Measurements from ENCODE around the gene CCDC92B. TPM values are rescaled to one million over a fixed set of nuclear protein-coding genes. Genes with fewer than 3 reads are reported as not detected.
A peak's percentile ranks its signal among the peaks of the same experiment; 100 is the strongest.

CCDC92B gene
- total and polyA plus RNA-seq, 9 of the 15 experiments (the other 6 are each of a cell fraction or from before 2014, with no cell fraction given), result not detected

DNA sequence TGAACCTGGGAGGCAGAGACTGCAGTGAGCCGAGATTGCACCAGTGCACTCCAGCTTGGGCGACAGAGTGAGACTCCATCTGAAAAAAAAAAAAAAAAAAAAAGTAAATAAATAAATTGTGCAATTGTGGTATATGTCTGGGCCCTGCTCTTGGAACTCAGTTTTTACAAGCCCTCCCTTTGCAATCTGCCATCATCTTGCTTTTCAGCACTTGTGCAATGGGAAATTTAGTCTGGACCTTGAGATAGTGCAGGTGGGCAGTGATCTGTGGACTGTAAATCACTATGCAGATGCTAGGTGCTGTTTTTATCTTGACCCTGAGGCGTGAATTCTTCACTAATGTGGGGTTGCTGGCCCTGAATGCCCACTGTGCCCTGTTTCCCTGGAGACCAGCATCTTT lies 40.2 kb upstream of the CCDC92B start (continued):
- TF ChIP-seq, protein P1, sequence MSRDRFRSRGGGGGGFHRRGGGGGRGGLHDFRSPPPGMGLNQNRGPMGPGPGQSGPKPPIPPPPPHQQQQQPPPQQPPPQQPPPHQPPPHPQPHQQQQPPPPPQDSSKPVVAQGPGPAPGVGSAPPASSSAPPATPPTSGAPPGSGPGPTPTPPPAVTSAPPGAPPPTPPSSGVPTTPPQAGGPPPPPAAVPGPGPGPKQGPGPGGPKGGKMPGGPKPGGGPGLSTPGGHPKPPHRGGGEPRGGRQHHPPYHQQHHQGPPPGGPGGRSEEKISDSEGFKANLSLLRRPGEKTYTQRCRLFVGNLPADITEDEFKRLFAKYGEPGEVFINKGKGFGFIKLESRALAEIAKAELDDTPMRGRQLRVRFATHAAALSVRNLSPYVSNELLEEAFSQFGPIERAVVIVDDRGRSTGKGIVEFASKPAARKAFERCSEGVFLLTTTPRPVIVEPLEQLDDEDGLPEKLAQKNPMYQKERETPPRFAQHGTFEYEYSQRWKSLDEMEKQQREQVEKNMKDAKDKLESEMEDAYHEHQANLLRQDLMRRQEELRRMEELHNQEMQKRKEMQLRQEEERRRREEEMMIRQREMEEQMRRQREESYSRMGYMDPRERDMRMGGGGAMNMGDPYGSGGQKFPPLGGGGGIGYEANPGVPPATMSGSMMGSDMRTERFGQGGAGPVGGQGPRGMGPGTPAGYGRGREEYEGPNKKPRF (IDR thresholded peaks at IDR 0.05; ENCODE audit: low read depth, low read length), result no peak
- TF ChIP-seq ZNF316 (IDR thresholded peaks at IDR 0.05) (no peak), SAP30 (IDR thresholded peaks at IDR 0.05; ENCODE audit: borderline replicate concordance, insufficient read depth, low read depth, low read length, poor library complexity, severe bottlenecking) (no peak), ZNF232 (CRISPR knock-in tag; IDR thresholded peaks at IDR 0.05) (no peak), PRPF4 (IDR thresholded peaks at IDR 0.05; ENCODE audit: insufficient read depth, low read depth, low read length, poor library complexity, severe bottlenecking) (no peak), CEBPG (CRISPR knock-in tag; IDR thresholded peaks at IDR 0.05) (no peak), CEBPG (tag; conservative IDR thresholded peaks at IDR 0.05 in 1 of 2, IDR thresholded peaks at IDR 0.05 in 1 of 2) (0 out of 4 replicates have a peak, but pooled peaks of 1 of the 2 experiments have one; percentile 10), KDM4B (IDR thresholded peaks at IDR 0.05; ENCODE audit: borderline replicate concordance in 2 of 2, low read depth in 1 of 2) (no peak)
- TF ChIP-seq, protein P2, sequence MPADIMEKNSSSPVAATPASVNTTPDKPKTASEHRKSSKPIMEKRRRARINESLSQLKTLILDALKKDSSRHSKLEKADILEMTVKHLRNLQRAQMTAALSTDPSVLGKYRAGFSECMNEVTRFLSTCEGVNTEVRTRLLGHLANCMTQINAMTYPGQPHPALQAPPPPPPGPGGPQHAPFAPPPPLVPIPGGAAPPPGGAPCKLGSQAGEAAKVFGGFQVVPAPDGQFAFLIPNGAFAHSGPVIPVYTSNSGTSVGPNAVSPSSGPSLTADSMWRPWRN (IDR thresholded peaks at IDR 0.05; ENCODE audit: low read depth), result no peak
- TF ChIP-seq, protein P3, sequence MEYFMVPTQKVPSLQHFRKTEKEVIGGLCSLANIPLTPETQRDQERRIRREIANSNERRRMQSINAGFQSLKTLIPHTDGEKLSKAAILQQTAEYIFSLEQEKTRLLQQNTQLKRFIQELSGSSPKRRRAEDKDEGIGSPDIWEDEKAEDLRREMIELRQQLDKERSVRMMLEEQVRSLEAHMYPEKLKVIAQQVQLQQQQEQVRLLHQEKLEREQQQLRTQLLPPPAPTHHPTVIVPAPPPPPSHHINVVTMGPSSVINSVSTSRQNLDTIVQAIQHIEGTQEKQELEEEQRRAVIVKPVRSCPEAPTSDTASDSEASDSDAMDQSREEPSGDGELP (CRISPR knock-in tag; IDR thresholded peaks at IDR 0.05; ENCODE audit: borderline replicate concordance), result no peak
- TF ChIP-seq, protein P4, sequence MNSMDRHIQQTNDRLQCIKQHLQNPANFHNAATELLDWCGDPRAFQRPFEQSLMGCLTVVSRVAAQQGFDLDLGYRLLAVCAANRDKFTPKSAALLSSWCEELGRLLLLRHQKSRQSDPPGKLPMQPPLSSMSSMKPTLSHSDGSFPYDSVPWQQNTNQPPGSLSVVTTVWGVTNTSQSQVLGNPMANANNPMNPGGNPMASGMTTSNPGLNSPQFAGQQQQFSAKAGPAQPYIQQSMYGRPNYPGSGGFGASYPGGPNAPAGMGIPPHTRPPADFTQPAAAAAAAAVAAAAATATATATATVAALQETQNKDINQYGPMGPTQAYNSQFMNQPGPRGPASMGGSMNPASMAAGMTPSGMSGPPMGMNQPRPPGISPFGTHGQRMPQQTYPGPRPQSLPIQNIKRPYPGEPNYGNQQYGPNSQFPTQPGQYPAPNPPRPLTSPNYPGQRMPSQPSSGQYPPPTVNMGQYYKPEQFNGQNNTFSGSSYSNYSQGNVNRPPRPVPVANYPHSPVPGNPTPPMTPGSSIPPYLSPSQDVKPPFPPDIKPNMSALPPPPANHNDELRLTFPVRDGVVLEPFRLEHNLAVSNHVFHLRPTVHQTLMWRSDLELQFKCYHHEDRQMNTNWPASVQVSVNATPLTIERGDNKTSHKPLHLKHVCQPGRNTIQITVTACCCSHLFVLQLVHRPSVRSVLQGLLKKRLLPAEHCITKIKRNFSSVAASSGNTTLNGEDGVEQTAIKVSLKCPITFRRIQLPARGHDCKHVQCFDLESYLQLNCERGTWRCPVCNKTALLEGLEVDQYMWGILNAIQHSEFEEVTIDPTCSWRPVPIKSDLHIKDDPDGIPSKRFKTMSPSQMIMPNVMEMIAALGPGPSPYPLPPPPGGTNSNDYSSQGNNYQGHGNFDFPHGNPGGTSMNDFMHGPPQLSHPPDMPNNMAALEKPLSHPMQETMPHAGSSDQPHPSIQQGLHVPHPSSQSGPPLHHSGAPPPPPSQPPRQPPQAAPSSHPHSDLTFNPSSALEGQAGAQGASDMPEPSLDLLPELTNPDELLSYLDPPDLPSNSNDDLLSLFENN (IDR thresholded peaks at IDR 0.05; ENCODE audit: low read depth in 2 of 2, low read length in 2 of 2), result no peak
